HUES64 (cell line): ENCODE data around the gene FAAP100.
A peak's percentile ranks its signal among the peaks of the same experiment; 100 is the strongest.

ENCODE experiments used
- H3K27ac ChIP-seq: 2 replicates; pipeline ENCODE4 v1.7.0; 2013; ENCODE audit warnings: low read depth, low read length, inconsistent platforms
- H3K27me3 ChIP-seq: 2 replicates; pipeline ENCODE4 v1.6.1; 2013; ENCODE audit warnings: mild to moderate bottlenecking, low read length; ENCODE audit not compliant: insufficient read depth
- H3K36me3 ChIP-seq: 2 replicates; pipeline ENCODE4 v1.6.1; 2013; ENCODE audit warnings: mild to moderate bottlenecking, low read length; ENCODE audit not compliant: insufficient read depth
- H3K4me1 ChIP-seq: 2 replicates; pipeline ENCODE4 v1.6.1; 2013; ENCODE audit warnings: mild to moderate bottlenecking, low read length, moderate library complexity; ENCODE audit not compliant: insufficient read depth
- H3K4me3 ChIP-seq: 2 replicates; pipeline ENCODE4 v1.5.1; 2013; ENCODE audit warnings: mild to moderate bottlenecking, low read length, moderate library complexity
- H3K9ac ChIP-seq: 2 replicates; pipeline ENCODE4 v1.6.1; 2013; ENCODE audit warnings: mild to moderate bottlenecking, low read depth, low read length
- H3K9me3 ChIP-seq: 2 replicates; pipeline ENCODE4 v1.6.1; 2013; ENCODE audit warnings: low read depth, low read length; ENCODE audit not compliant: insufficient read depth
- WGBS: fragments of 150-250, 120-280 bp; methylation state at CpG from one replicate; pipeline ENCODE4 v1.1.7; 2013; ENCODE audit warnings: missing lambda C conversion rate; 5-methylcytosine and 5-hydroxymethylcytosine counted together

FAAP100 gene

DNA sequence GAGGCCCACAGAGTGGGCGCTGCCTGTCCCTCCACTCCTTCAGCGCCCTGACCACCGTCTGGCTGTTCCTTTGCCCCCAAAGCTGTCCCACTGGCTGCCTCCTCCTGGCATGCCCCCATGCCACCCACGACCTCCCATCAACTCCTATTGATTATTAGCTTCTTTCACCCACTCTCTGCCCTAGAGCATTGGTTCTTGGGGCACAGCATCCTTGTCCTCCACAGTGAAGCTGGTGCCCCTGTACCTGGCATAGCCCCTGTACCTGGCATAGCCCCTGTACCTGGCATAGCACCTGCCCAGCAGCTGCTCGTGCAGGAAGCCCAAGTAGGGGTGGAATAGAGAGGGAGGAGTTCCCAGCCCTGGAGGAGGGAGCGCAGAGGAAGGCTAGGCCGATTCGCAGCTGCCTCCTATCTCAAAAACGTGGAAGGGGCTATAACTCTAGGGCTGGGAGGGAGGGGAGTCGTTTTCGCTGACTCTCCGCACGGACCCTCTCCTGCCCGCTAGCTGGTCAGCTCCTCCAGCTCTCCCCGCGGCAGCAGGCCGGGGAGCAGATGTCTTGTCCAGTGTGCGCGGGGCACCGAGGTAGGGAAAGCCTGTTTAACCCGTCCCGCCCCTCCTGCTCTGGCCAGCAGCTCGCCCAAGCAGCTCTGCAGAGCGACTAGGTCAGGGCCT lies 33.9 kb downstream of the FAAP100 start:
- 11% methylated on average over 24 of the region's 24 CpGs for WGBS

DNA sequence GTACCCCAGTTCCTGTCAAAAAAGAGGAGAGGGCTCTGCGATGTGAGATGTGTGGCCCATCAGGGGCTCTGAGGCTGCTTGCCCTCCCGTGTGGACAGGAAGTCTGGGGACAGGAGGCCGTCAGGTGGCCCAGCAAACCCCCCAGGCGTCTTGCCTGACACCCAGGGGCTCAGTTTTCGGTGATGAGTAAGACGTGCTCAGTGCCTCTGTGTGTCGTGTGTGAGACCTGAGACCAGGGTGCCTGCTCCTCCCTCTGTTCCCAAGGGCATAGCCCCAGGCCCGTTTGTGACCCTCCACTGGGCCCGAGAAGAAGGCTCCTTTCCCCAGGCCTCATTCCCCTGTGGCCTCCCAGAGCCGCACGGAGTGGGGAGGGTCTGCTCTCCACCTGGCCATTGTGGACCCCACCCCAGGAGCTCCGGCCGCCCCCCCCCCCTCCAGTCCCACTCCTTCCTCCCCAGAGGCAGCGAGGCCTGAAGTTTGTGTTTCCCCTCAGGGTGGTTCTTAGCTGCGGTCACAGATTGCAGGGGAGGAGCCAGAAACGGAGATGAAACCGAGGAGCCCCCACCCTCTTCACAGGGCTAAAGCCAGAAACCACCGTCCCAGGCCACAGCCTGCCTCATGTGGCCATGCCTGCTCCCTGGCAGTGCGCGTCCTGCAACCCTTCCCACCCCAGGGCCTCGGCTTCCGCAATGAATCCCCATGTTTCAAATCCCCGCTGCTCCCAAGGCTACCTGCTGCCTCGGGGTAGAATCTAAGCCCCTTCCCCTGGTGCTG lies 34.6 kb downstream of the FAAP100 start:
- Histone ChIP-seq H3K27ac (no peak overlapping the region), H3K9ac (no peak overlapping the region), H3K36me3 (0 out of 2 replicates have a peak, but pooled peaks cover 3% of the 10 kb centered on the region), H3K4me3 (peak overlapping the region; percentile 15; the same call in 1 of the 2 replicates), H3K27me3 (peaks cover 41% of the 10 kb centered on the region), H3K4me1 (peaks cover 25% of the 10 kb centered on the region; the same call in 1 of the 2 replicates), H3K9me3 (no peaks in the 10 kb centered on the region)
- WGBS: 32% methylated on average over 22 of the region's 24 CpGs

More for the DNA sequence above, 33.9 kb downstream of the FAAP100 start:
- Histone ChIP-seq H3K36me3 (0 out of 2 replicates have a peak, but pooled peaks cover 3% of the 10 kb centered on the region), H3K4me1 (peaks cover 25% of the 10 kb centered on the region; the same call in 1 of the 2 replicates), H3K4me3 (peak overlapping the region; percentile 58), H3K9me3 (no peaks in the 10 kb centered on the region), H3K27me3 (peaks cover 42% of the 10 kb centered on the region), H3K27ac (no peak overlapping the region; the same call in 1 of the 2 replicates), H3K9ac (peak overlapping the region; percentile 73; the same call in 1 of the 2 replicates)

- no peaks in the 10 kb centered on the region for H3K9me3 ChIP-seq
- no peak overlapping the region for H3K9ac ChIP-seq
- peaks cover 6% of the 10 kb centered on the region for H3K36me3 ChIP-seq
- H3K4me3 ChIP-seq: no peak overlapping the region
- no peak overlapping the region for H3K27ac ChIP-seq
- H3K4me1 ChIP-seq: peaks cover 25% of the 10 kb centered on the region; the same call in 1 of the 2 replicates
- 83% methylated on average over 9 of the region's 9 CpGs for WGBS
- H3K27me3 ChIP-seq: peaks cover 36% of the 10 kb centered on the region
Observed at GRCh38 chr17:81517009-81517338, 35.2 kb downstream of the FAAP100 start.

DNA sequence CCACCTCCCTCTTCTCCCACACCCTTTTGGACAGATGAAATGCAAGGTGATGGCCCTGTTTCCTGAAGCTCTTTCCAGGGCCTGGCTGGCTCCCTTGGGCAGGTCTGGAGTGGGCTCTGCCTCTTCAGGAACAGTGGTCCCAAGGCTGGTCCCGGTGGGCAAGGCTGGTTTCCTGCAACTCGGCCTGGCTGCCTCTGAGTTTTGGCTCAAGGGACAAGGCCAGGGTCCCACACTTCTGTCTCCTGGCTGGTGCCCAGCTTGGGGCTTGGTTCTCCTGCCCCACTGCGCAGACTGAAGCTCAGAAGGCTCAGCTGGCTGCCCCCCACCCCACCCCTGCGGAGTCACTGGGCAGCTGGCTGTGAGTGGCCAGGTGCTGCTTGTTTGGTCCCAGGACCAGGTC lies 35.7 kb downstream of the FAAP100 start:
- 88% methylated on average over 4 of the region's 4 CpGs for WGBS
- Histone ChIP-seq H3K4me1 (peaks cover 25% of the 10 kb centered on the region; the same call in 1 of the 2 replicates), H3K4me3 (peak overlapping the region; percentile 98), H3K27me3 (peaks cover 32% of the 10 kb centered on the region), H3K9me3 (no peaks in the 10 kb centered on the region), H3K27ac (no peak overlapping the region), H3K9ac (no peak overlapping the region; the same call in 1 of the 2 replicates), H3K36me3 (peaks cover 11% of the 10 kb centered on the region)

DNA sequence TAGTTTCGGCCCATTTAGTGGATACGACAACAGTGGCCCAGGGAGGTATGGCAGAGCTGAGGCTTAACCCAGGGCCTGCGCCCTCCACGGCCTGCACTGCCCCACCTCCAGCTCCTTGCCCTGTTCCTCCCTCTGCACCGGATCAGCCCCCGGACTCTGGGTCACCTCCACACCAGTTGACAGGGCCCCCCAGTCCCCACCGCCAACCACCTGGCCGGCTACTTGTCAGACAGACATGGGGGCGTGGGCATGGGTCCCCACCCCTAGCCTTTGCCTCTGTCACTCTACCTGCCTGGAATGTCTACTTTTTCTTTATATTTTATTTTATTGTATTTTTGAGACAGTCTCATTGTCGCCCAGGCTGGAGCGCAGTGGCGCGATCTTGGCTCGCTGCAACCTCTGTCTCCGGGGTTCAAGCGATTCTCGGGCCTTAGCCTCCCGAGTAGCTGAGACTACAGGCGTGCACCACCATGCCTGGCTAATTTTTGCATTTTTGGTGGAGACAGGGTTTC lies 36.6 kb downstream of the FAAP100 start:
- peaks cover 25% of the 10 kb centered on the region; the same call in 1 of the 2 replicates for H3K4me1 ChIP-seq
- H3K9me3 ChIP-seq: no peaks in the 10 kb centered on the region
- 59% methylated on average over 19 of the region's 19 CpGs for WGBS
- H3K27ac ChIP-seq: peak overlapping the region; percentile 99
- H3K4me3 ChIP-seq: peak overlapping the region; percentile 98
- peaks cover 20% of the 10 kb centered on the region for H3K36me3 ChIP-seq
- peak overlapping the region; percentile 87 for H3K9ac ChIP-seq
- peaks cover 27% of the 10 kb centered on the region for H3K27me3 ChIP-seq

DNA sequence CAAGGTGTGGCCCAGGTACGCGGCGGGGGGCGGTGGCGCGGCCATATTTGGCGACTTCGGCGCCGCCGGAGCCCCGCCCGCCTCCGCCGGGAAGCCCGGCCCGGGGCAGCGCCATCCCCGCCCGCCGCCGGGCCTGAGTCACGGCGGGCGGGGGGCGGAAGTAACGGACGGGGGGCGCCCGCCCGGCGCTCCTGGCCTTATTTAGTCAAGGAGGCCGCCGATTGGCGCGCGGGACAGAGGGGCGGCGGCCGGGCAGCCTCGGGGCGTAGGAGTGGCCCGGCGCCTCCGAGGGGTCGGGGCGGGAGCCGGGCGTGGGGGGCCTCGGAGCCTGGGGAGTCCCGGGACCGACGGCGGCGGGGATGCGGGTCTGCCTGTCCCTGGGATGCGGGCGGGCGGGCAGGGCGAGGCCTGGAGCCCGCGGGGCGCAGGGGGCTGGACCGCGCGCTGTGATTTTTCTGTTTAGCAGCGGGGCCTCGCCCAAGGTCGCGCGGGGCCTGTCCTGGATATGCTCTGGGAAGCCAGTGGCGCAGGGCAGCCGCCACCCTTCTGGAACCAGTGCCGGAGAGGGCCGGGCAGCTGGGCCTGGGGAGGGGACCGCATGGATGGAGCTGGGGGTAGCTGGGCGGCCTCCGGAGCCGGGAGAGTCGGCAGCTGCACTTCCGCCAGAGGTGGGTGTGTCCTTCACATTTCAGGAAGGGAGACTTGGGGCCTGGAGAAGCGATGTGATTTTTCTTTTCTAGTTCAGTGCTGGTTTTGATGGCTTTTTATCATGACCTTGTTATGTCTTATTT lies 37.2 kb downstream of the FAAP100 start:
- under 1% methylated on average over 82 of the region's 82 CpGs for WGBS
- H3K27ac ChIP-seq: peak overlapping the region; percentile 99
- peak overlapping the region; percentile 96 for H3K9ac ChIP-seq
- peaks cover 27% of the 10 kb centered on the region for H3K36me3 ChIP-seq
- peaks cover 19% of the 10 kb centered on the region; the same call in 1 of the 2 replicates for H3K4me1 ChIP-seq
- peaks cover 20% of the 10 kb centered on the region for H3K27me3 ChIP-seq
- H3K9me3 ChIP-seq: no peaks in the 10 kb centered on the region
- H3K4me3 ChIP-seq: peak overlapping the region; percentile 98

- Histone ChIP-seq H3K9me3 (no peaks in the 10 kb centered on the region), H3K9ac (peak overlapping the region; percentile 96), H3K27ac (peak overlapping the region; percentile 99), H3K4me3 (peak overlapping the region; percentile 98), H3K4me1 (peaks cover 17% of the 10 kb centered on the region; the same call in 1 of the 2 replicates), H3K27me3 (peaks cover 15% of the 10 kb centered on the region), H3K36me3 (peaks cover 32% of the 10 kb centered on the region)
- WGBS: under 1% methylated on average over 34 of the region's 34 CpGs
Observed at GRCh38 chr17:81514489-81514738, 37.7 kb downstream of the FAAP100 start.

GRCh38 chr17:81513753-81514488 lies 38.2 kb downstream of the FAAP100 start:
- 1% methylated on average over 64 of the region's 64 CpGs for whole genome bisulfite sequencing
- no peaks in the 10 kb centered on the region for H3K9me3 ChIP-seq
- H3K36me3 ChIP-seq: peaks cover 37% of the 10 kb centered on the region
- peaks cover 17% of the 10 kb centered on the region; the same call in 1 of the 2 replicates for H3K4me1 ChIP-seq
- H3K27me3 ChIP-seq: peaks cover 10% of the 10 kb centered on the region
- H3K9ac ChIP-seq: peak overlapping the region; percentile 96
- peak overlapping the region; percentile 99 for H3K27ac ChIP-seq
- peak overlapping the region; percentile 98 for H3K4me3 ChIP-seq

DNA sequence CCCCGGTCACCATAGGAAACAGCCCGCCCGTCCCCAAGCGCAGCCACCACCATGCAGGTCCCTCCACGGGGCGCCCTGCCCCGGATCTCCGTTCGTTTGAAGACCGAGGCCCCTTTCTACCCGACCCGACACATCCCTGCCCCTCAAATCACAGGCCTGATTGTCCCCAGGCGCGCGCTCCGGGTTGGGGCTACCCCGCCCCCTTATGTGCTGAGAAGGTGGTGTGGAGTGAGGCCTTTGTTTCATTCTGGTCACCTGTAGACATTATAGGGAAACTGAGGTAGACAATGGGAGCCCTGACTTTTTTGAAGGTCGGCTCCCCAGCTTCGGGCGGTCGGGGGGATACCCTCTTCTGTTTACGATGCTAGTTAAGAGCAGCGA lies 38.8 kb downstream of the FAAP100 start:
- peaks cover 4% of the 10 kb centered on the region for H3K27me3 ChIP-seq
- peak overlapping the region; percentile 99 for H3K27ac ChIP-seq
- peak overlapping the region; percentile 96 for H3K9ac ChIP-seq
- no peaks in the 10 kb centered on the region for H3K9me3 ChIP-seq
- H3K36me3 ChIP-seq: peaks cover 39% of the 10 kb centered on the region
- peak overlapping the region; percentile 98 for H3K4me3 ChIP-seq
- WGBS: 2% methylated on average over 23 of the region's 23 CpGs
- H3K4me1 ChIP-seq: peaks cover 17% of the 10 kb centered on the region; the same call in 1 of the 2 replicates

DNA sequence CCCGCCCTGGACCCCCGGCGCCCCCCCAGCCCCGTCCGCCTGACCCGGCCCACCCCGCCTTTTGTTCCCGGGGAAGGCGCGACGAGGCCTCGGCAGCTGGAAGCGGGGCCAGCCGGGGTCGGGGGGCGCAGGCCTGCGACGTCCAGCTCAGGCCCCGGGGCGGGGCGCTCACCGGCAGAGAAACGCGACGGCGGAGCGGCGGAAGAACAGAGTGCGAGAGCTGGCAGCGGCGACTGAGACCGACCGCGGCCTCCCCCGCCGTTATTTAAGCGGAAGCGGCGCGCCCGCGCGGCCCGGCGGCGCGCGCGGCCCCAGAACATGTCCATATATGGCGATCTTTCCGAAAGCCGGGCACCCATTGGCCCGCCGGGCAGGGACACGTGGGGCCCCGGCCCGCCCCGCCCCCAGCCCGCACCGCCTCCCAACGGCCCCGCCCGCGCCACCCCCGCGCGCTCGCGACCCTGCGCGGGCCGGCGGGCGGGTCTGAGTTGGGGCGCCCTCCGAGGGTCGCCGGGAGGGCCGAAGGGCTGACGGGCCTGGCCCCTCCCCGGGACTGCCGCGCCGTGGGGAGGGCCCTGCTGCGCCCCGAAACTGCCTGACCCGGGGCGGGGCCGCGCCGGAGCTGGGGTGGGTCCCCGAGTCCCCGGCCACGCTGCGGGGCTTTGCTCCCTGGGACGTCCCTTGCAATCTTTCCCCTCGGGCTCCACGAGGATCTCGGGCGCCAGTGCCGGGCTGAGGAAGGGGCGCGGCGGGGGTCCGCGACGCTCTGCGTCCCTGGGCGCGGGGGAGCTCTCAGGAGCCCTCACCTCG lies 39.4 kb downstream of the FAAP100 start, which contains the start of gene ACTG1:
Gene ACTG1 (minus strand): TSS at position 238 of the 810 bp plus-strand sequence. CDS start 445 bp downstream, outside the sequence.
- Histone ChIP-seq H3K9ac (peak within 1 kb of the TSS; percentile 98), H3K9me3 (no peaks in the 10 kb centered on the region), H3K27ac (peak within 1 kb of the TSS; percentile 99), H3K4me3 (peak within 1 kb of the TSS; percentile 98), H3K27me3 (no peaks in the 10 kb centered on the region), H3K36me3 (peaks cover 39% of the 10 kb centered on the region), H3K4me1 (peaks cover 11% of the 10 kb centered on the region; the same call in 1 of the 2 replicates)
- WGBS: under 1% methylated on average over 111 of the region's 111 CpGs
